Immature natural killer cell (primary cell): ENCODE data around the gene SYCE1. TPM values are rescaled to one million over a fixed set of nuclear protein-coding genes. Genes with fewer than 3 reads are reported as not detected.
A peak's percentile ranks its signal among the peaks of the same experiment; 100 is the strongest.
"Not testable (repeated sequence)": the region's sequence is repeated elsewhere in the genome, so short reads cannot be mapped to it uniquely, and the experiment has no call there.

Experiments used
- DNase-seq, 3 donors: peaks; one replicate each; pipeline ENCODE4 v3.0.0; 2022; ENCODE audit warnings: mixed read lengths in 1 of 3
- H3K27ac Mint-ChIP-seq, 6 donors: one replicate each; pipeline ENCODE4 v1.8.0; 2020; ENCODE audit warnings: mixed read lengths in 6 of 6, mild to moderate bottlenecking in 5 of 6, inconsistent platforms in 4 of 6, moderate library complexity in 3 of 6
- H3K27me3 Mint-ChIP-seq, 3 donors: one replicate each; pipeline ENCODE4 v1.8.0; 2020 to 2021; ENCODE audit warnings: low read depth in 3 of 3, mild to moderate bottlenecking in 3 of 3, mixed read lengths in 3 of 3, moderate library complexity in 3 of 3, inconsistent platforms in 1 of 3
- H3K36me3 Mint-ChIP-seq, 3 donors: one replicate each; pipeline ENCODE4 v1.8.0; 2020; ENCODE audit warnings: mixed read lengths in 3 of 3, inconsistent platforms in 2 of 3, mild to moderate bottlenecking in 2 of 3
- H3K4me1 Mint-ChIP-seq, 2 donors: one replicate each; pipeline ENCODE4 v1.8.0; 2020; ENCODE audit warnings: inconsistent platforms in 2 of 2, mild to moderate bottlenecking in 2 of 2, mixed read lengths in 2 of 2, moderate library complexity in 1 of 2
- H3K4me3 Mint-ChIP-seq, 5 donors: one replicate each; pipeline ENCODE4 v1.8.0; 2020; ENCODE audit warnings: mild to moderate bottlenecking in 5 of 5, mixed read lengths in 5 of 5, inconsistent platforms in 3 of 5, moderate library complexity in 3 of 5
- H3K9me3 Mint-ChIP-seq, 6 donors: one replicate each; pipeline ENCODE4 v1.8.0; 2020; ENCODE audit warnings: mild to moderate bottlenecking in 6 of 6, mixed read lengths in 6 of 6, inconsistent platforms in 4 of 6, moderate library complexity in 3 of 6
- polyA plus RNA-seq, 3 donors: library from polyadenylated mRNA; unstranded; fragments of 300-500 nt; fragmentation: Illumina TruSeq; gene quantifications; one replicate each; pipeline ENCODE4 v1.2.3, GENCODE V29; 2021

Gene SYCE1
- under 1 TPM in 2 of 3 donors, not detected in 1; 0.25 to 0.48 TPM for polyA plus RNA-seq

- H3K27me3 Mint-ChIP-seq, result peaks cover 6 to 14% (median 10%) of the 10 kb centered on the region in 3 donors
- H3K4me3 Mint-ChIP-seq, result no peak within 1 kb of the TSS
- no peaks in the 10 kb centered on the region for H3K4me1 Mint-ChIP-seq
- H3K9me3 Mint-ChIP-seq, result peaks cover 0 to 2% (median 0%) of the 10 kb centered on the region in 6 donors
- peak; percentile 3 to 36 (median 5) for DNase-seq
- H3K27ac Mint-ChIP-seq, result peak within 1 kb of the TSS in 1 of 6 donors; percentile 75
- H3K36me3 Mint-ChIP-seq, result no peaks in the 10 kb centered on the region
Measured at GRCh38 chr10:133565441-133566294, at the start of gene SYCE1. SYCE1 (minus strand) TSS chr10:133565583; CDS start chr10:133565529, 54 bp downstream.

- Mint-ChIP-seq H3K27ac (no peak overlapping the region), H3K36me3 (no peaks in the 10 kb centered on the region), H3K4me3 (no peak overlapping the region), H3K27me3 (peaks cover 3 to 13% (median 3%) of the 10 kb centered on the region in 3 donors), H3K9me3 (peaks cover 0 to 3% (median 0%) of the 10 kb centered on the region in 6 donors), H3K4me1 (no peaks in the 10 kb centered on the region)
- no peak for DNase-seq
Measured at GRCh38 chr10:133614830-133615580, 49.6 kb upstream of the SYCE1 start.

GRCh38 chr10:133613699-133614098, 48.3 kb upstream of the SYCE1 start:
- DNase-seq, result no peak
- Mint-ChIP-seq H3K27ac (no peak overlapping the region), H3K9me3 (peaks cover 0 to 3% (median 0%) of the 10 kb centered on the region in 6 donors), H3K4me1 (no peaks in the 10 kb centered on the region), H3K27me3 (peaks cover 1 to 10% (median 3%) of the 10 kb centered on the region in 3 donors), H3K4me3 (no peak overlapping the region), H3K36me3 (no peaks in the 10 kb centered on the region)

GRCh38 chr10:133611079-133611478, 45.7 kb upstream of the SYCE1 start:
- DNase-seq, result no peak
- Mint-ChIP-seq H3K9me3 (peaks cover 0 to 19% (median 6%) of the 10 kb centered on the region in 6 donors), H3K27ac (no peak overlapping the region), H3K4me1 (no peaks in the 10 kb centered on the region), H3K36me3 (peaks cover 0 to 4% (median 0%) of the 10 kb centered on the region in 3 donors), H3K4me3 (no peak overlapping the region), H3K27me3 (peaks cover 3 to 20% (median 5%) of the 10 kb centered on the region in 3 donors)

- H3K4me3 Mint-ChIP-seq, result no peak overlapping the region
- peaks cover 0 to 4% (median 0%) of the 10 kb centered on the region in 3 donors for H3K36me3 Mint-ChIP-seq
- peaks cover 0 to 19% (median 6%) of the 10 kb centered on the region in 6 donors for H3K9me3 Mint-ChIP-seq
- peak in 1 of 3 donors; percentile 18 for DNase-seq
- peaks cover 5 to 21% (median 5%) of the 10 kb centered on the region in 3 donors for H3K27me3 Mint-ChIP-seq
- no peaks in the 10 kb centered on the region for H3K4me1 Mint-ChIP-seq
- no peak overlapping the region for H3K27ac Mint-ChIP-seq
Measured at GRCh38 chr10:133608855-133609254, 43.5 kb upstream of the SYCE1 start.

GRCh38 chr10:133603434-133603833, 38.1 kb upstream of the SYCE1 start:
- H3K4me3 Mint-ChIP-seq, DNase-seq, H3K27ac Mint-ChIP-seq, H3K36me3 Mint-ChIP-seq, H3K4me1 Mint-ChIP-seq: not testable (repeated sequence)
- H3K27me3 Mint-ChIP-seq, result peaks cover 7 to 29% (median 18%) of the 10 kb centered on the region in 3 donors
- H3K9me3 Mint-ChIP-seq, result peaks cover 0 to 15% (median 6%) of the 10 kb centered on the region in 6 donors

- peaks cover 5 to 19% (median 18%) of the 10 kb centered on the region in 3 donors for H3K27me3 Mint-ChIP-seq
- H3K4me3 Mint-ChIP-seq, result no peak overlapping the region
- H3K27ac Mint-ChIP-seq, result no peak overlapping the region
- peaks cover 0 to 4% (median 0%) of the 10 kb centered on the region in 6 donors for H3K9me3 Mint-ChIP-seq
- no peaks in the 10 kb centered on the region for H3K4me1 Mint-ChIP-seq
- DNase-seq, result no peak
- H3K36me3 Mint-ChIP-seq, result no peaks in the 10 kb centered on the region
Measured at GRCh38 chr10:133600657-133601056, 35.3 kb upstream of the SYCE1 start.

- H3K27me3 Mint-ChIP-seq, result peaks cover 5 to 24% (median 18%) of the 10 kb centered on the region in 3 donors
Measured at GRCh38 chr10:133599869-133600268, 34.5 kb upstream of the SYCE1 start.

GRCh38 chr10:133592716-133593115, 27.3 kb upstream of the SYCE1 start:
- Mint-ChIP-seq H3K36me3 (no peaks in the 10 kb centered on the region), H3K4me1 (no peaks in the 10 kb centered on the region), H3K27ac (no peak overlapping the region), H3K9me3 (no peaks in the 10 kb centered on the region), H3K4me3 (no peak overlapping the region), H3K27me3 (peaks cover 3 to 14% (median 12%) of the 10 kb centered on the region in 3 donors)
- no peak for DNase-seq

More at GRCh38 chr10:133599869-133600268, 34.5 kb upstream of the SYCE1 start:
- H3K9me3 Mint-ChIP-seq, H3K4me1 Mint-ChIP-seq, H3K4me3 Mint-ChIP-seq, DNase-seq, H3K36me3 Mint-ChIP-seq, H3K27ac Mint-ChIP-seq: not testable (repeated sequence)

- Mint-ChIP-seq H3K4me3 (no peak overlapping the region), H3K4me1 (no peaks in the 10 kb centered on the region), H3K36me3 (no peaks in the 10 kb centered on the region), H3K27ac (no peak overlapping the region), H3K9me3 (no peaks in the 10 kb centered on the region), H3K27me3 (peaks cover 3 to 12% (median 12%) of the 10 kb centered on the region in 3 donors)
- no peak for DNase-seq
Measured at GRCh38 chr10:133590970-133591359, 25.6 kb upstream of the SYCE1 start.

- H3K27ac Mint-ChIP-seq, result no peak overlapping the region
- no peaks in the 10 kb centered on the region for H3K9me3 Mint-ChIP-seq
- no peak overlapping the region for H3K4me3 Mint-ChIP-seq
- DNase-seq, result no peak
- H3K27me3 Mint-ChIP-seq, result peaks cover 3 to 12% (median 12%) of the 10 kb centered on the region in 3 donors
- H3K4me1 Mint-ChIP-seq, result no peaks in the 10 kb centered on the region
- no peaks in the 10 kb centered on the region for H3K36me3 Mint-ChIP-seq
Measured at GRCh38 chr10:133590226-133590969, 25.0 kb upstream of the SYCE1 start.

- H3K27me3 Mint-ChIP-seq, H3K36me3 Mint-ChIP-seq, H3K4me1 Mint-ChIP-seq, H3K27ac Mint-ChIP-seq, H3K4me3 Mint-ChIP-seq, DNase-seq: not testable (repeated sequence)
- peaks cover 4 to 13% (median 12%) of the 10 kb centered on the region in 6 donors for H3K9me3 Mint-ChIP-seq
Measured at GRCh38 chr10:133577037-133577436, 11.7 kb upstream of the SYCE1 start.

GRCh38 chr10:133573460-133573859, 8.1 kb upstream of the SYCE1 start:
- H3K27ac Mint-ChIP-seq, H3K27me3 Mint-ChIP-seq, DNase-seq, H3K36me3 Mint-ChIP-seq, H3K4me3 Mint-ChIP-seq, H3K4me1 Mint-ChIP-seq: not testable (repeated sequence)
- H3K9me3 Mint-ChIP-seq, result peaks cover 4 to 13% (median 10%) of the 10 kb centered on the region in 6 donors
